HCT116 (cell line): ENCODE results near the gene NTSR1. TPM values are rescaled to one million over a fixed set of nuclear protein-coding genes. Genes with fewer than 3 reads are reported as not detected.

ENCODE experiments used
- ATAC-seq: fragments of 200-7000 bp; cut with Tn5 transposase; 2 replicates; pipeline ENCODE4 v1.9.1; 2020; ENCODE audit warnings: mild to moderate bottlenecking, moderate library complexity
- BruUV-seq: library from RNA; stranded (reverse); fragments of 400-500 nt; replicated peaks from 2 replicates; lab custom pipeline; 2021; lab: Mats Ljungman, UMichigan
- CTCF ChIA-PET: fragments of 300-600 bp; sonication (Branson Sonifier 250); formaldehyde crosslinking; loops from one replicate; lab custom pipeline; 2021; ENCODE audit warnings: antibody characterized with exemption; lab: Charles Lee
- POLR2A ChIA-PET: fragments of 300-600, 350-600 bp; sonication (Branson Sonifier 250); formaldehyde crosslinking; loops from one replicate; lab custom pipeline; 2021; ENCODE audit warnings: antibody characterized with exemption; lab: Charles Lee
- RAD21 ChIA-PET, 2 experiments: fragments of 300-600 bp; sonication (Branson Sonifier 250); formaldehyde crosslinking; loops; one replicate each; lab custom pipeline; 2023; ENCODE audit warnings: low total read pairs in 2 of 2; ENCODE audit not compliant: uncharacterized antibody in 2 of 2, unreplicated experiment in 2 of 2, low non-redundant PET in 1 of 2; lab: Charles Lee
- DNase-seq: peaks from one replicate; pipeline ENCODE4 v3.0.0-alpha.2; 2010; ENCODE audit warnings: low read depth, low spot score
- H2AFZ ChIP-seq: fragments of 200-600 bp; shearing (Covaris generic), sonication (generic); 2 replicates; pipeline ENCODE4 v1.6.1; 2017; ENCODE audit warnings: low read depth, mixed run types, mixed read lengths, antibody characterized with exemption, low read length; ENCODE audit not compliant: poor library complexity, severe bottlenecking
- H3K27ac ChIP-seq: 2 replicates; pipeline ENCODE4 v1.5.1; 2012; ENCODE audit warnings: low read depth, low read length
- H3K27me3 ChIP-seq: fragments of 200-600 bp; sonication (generic); 2 replicates; pipeline ENCODE4 v1.6.1; 2016; ENCODE audit warnings: mixed run types, low read length, mixed read lengths; ENCODE audit not compliant: insufficient read depth
- H3K36me3 ChIP-seq, 2 experiments: fragments of 200-500 bp in 1 of 2; fragments of 200-600 bp in 1 of 2; sonication (Bioruptor generic) in 1 of 2; sonication (generic) in 1 of 2; 2 replicates each; pipeline versions ENCODE4 v1.5.1 to v1.6.1; 2014 to 2016; ENCODE audit warnings: low read length in 2 of 2, inconsistent platforms in 1 of 2, mixed read lengths in 1 of 2, mixed run types in 1 of 2; ENCODE audit not compliant: insufficient read depth in 2 of 2, control insufficient read depth in 1 of 2
- H3K4me1 ChIP-seq, 2 experiments: fragments of 200-600 bp in 1 of 2; sonication (generic) in 1 of 2; 2 replicates each; pipeline versions ENCODE4 v1.5.1 to v1.6.1; 2012 to 2017; ENCODE audit warnings: low read length in 2 of 2, inconsistent platforms in 1 of 2, mild to moderate bottlenecking in 1 of 2, mixed read lengths in 1 of 2, mixed run types in 1 of 2, moderate library complexity in 1 of 2; ENCODE audit not compliant: insufficient read depth in 2 of 2, control insufficient read depth in 1 of 2
- H3K4me2 ChIP-seq: fragments of 200-600 bp; sonication (generic); 2 replicates; pipeline ENCODE4 v1.6.1; 2017; ENCODE audit warnings: mixed run types, low read length, mixed read lengths
- H3K4me3 ChIP-seq, 2 experiments: fragments of 200-600 bp in 1 of 2; sonication (generic) in 1 of 2; replicated peaks in 1 of 2; 2 replicates each; pipeline ENCODE4 v1.5.1; 2011 to 2016; ENCODE audit warnings: low read length in 2 of 2, control low read depth in 1 of 2, low read depth in 1 of 2, mild to moderate bottlenecking in 1 of 2, mixed read lengths in 1 of 2, mixed run types in 1 of 2
- H3K79me2 ChIP-seq: fragments of 200-600 bp; sonication (generic); 2 replicates; pipeline ENCODE4 v1.6.1; 2017; ENCODE audit warnings: mild to moderate bottlenecking, mixed run types, low read length, moderate library complexity, mixed read lengths; ENCODE audit not compliant: insufficient read depth
- H3K9ac ChIP-seq: fragments of 200-600 bp; sonication (generic); 2 replicates; pipeline ENCODE4 v1.6.1; 2016; ENCODE audit warnings: low read length, mixed read lengths
- H3K9me2 ChIP-seq: fragments of 200-600 bp; sonication (generic), shearing (Covaris generic); 2 replicates; pipeline ENCODE4 v1.6.1; 2017; ENCODE audit warnings: mixed run types, mild to moderate bottlenecking, moderate library complexity; ENCODE audit not compliant: insufficient read depth
- H3K9me3 ChIP-seq, 2 experiments: fragments of 200-500 bp in 1 of 2; fragments of 200-600 bp in 1 of 2; sonication (Bioruptor generic) in 1 of 2; sonication (generic) in 1 of 2; 2 replicates each; pipeline ENCODE4 v1.6.1; 2014 to 2017; ENCODE audit warnings: low read length in 2 of 2, mixed read lengths in 2 of 2, inconsistent platforms in 1 of 2, low read depth in 1 of 2, mild to moderate bottlenecking in 1 of 2, mixed run types in 1 of 2, moderate library complexity in 1 of 2; ENCODE audit not compliant: control insufficient read depth in 1 of 2, insufficient read depth in 1 of 2
- H4K20me1 ChIP-seq: fragments of 200-600 bp; sonication (generic), shearing (Covaris generic); 2 replicates; pipeline ENCODE4 v1.6.1; 2017; ENCODE audit warnings: mixed run types, mild to moderate bottlenecking, moderate library complexity; ENCODE audit not compliant: insufficient read depth
- CBX3 ChIP-seq: IDR thresholded peaks from 2 replicates; pipeline ENCODE4 v1.6.1; 2012; ENCODE audit warnings: low read depth
- EZH2 ChIP-seq: fragments of 200-600 bp; sonication (generic); IDR thresholded peaks from 2 replicates; pipeline ENCODE4 v1.6.1; 2017; ENCODE audit warnings: antibody characterized with exemption, mixed run types
- MAX ChIP-seq: IDR thresholded peaks from 2 replicates; pipeline ENCODE4 v1.6.1; 2012
- RAD21 ChIP-seq: IDR thresholded peaks from 2 replicates; pipeline ENCODE4 v1.6.1; 2012; ENCODE audit warnings: low read depth, mild to moderate bottlenecking
- REST ChIP-seq: IDR thresholded peaks from 2 replicates; pipeline ENCODE4 v1.6.1; 2012; ENCODE audit warnings: low read depth
- SIN3A ChIP-seq: IDR thresholded peaks from 2 replicates; pipeline ENCODE4 v1.6.1; 2012; ENCODE audit warnings: low read depth
- YY1 ChIP-seq: IDR thresholded peaks from 2 replicates; pipeline ENCODE4 v1.6.1; 2011; ENCODE audit warnings: low read length, low read depth, moderate library complexity, mild to moderate bottlenecking; ENCODE audit not compliant: insufficient replicate concordance; ENCODE audit errors: extremely low read depth
- intact Hi-C: fragments of 100-400 bp; cut with micrococcal nuclease; formaldehyde crosslinking; loops from 2 replicates; pipeline ENCODE4 v1.10.0; 2022
- total RNA-seq: library from RNA; stranded (reverse); gene quantifications from one replicate; pipeline ENCODE4 v1.2.1, GENCODE V29; 2021; ENCODE audit not compliant: unreplicated experiment
- TF ChIP-seq, protein P1 (sequence below): IDR thresholded peaks from 2 replicates; pipeline ENCODE4 v1.6.1; 2012

NTSR1 gene
- total RNA-seq, 1 experiment from 2014 or later = 187 TPM

DNA sequence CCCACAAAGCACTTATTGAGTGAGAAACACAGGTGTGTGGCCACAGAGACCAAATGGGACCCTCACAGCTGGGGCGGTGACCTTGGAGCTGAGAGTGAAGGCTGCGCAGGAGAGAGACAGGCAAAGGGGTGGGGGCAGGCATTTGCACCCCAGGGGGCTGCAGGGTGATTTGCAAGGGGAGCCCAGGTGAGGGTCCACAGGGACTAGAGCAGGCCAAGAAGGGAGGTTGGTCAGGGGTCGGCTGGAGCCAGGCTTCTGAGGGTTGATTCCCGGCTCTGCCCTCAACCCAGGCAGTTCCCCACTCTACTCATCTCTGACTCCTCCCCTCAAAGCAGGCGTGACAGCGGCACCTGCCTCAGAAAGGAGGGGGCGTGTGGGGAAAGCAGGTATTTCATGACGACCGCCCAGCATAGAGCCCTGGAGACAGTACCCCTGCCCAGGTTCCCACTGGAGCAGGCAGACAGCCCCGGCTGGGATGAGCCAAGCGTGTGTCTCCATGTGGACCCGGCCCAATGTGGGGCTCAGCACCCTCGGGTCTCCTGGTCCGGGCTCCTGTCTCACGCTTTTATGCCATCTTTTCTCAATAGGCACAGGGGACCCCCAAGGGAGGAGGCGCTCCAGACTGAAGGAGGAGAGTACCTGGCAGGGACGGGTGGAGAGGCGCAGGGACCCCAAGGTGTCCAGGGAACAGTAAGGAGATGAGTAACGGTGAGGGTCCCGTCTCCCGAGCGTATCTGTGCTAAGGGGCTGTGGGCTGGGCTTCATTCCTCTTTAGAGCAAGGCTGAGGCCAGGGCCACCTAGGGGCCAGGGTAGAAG, 84.5 kb downstream of the NTSR1 start:
- no peak for TF ChIP-seq CBX3
- no peak for TF ChIP-seq SIN3A
- TF ChIP-seq, protein P1, sequence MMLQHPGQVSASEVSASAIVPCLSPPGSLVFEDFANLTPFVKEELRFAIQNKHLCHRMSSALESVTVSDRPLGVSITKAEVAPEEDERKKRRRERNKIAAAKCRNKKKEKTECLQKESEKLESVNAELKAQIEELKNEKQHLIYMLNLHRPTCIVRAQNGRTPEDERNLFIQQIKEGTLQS = no peak
- TF ChIP-seq MAX = no peak
- no peak for TF ChIP-seq REST
- TF ChIP-seq RAD21 = no peak
- no peak for TF ChIP-seq EZH2
- TF ChIP-seq YY1 = no peak
- ATAC-seq = no peak
- CTCF ChIA-PET = interaction anchor here (1.2 to 2.3 kb wide), 5 partner anchors 15 to 315 kb away, joined by 3 to 10 read pairs (median 6); no protein-coding TSS in a partner anchor
- peaks cover 13% of the 10 kb centered on the region for H3K79me2 ChIP-seq
- peak overlapping the region; percentile 45 to 61 for H3K4me3 ChIP-seq
- intact Hi-C loops = loop anchor here (5.0 kb wide), 1 partner anchor 291 kb away; no protein-coding TSS in a partner anchor
- H3K4me2 ChIP-seq = peak overlapping the region; percentile 98
- H3K27ac ChIP-seq = peak overlapping the region; percentile 74
- POLR2A ChIA-PET = interaction anchor here (1.4 to 1.5 kb wide), 3 partner anchors 14 to 59 kb away, joined by 5 to 9 read pairs (median 6); no protein-coding TSS in a partner anchor
- no peaks in the 10 kb centered on the region for H3K9me2 ChIP-seq
- no peak overlapping the region for H2AFZ ChIP-seq
- peaks cover 23 to 64% of the 10 kb centered on the region in 2 experiments for H3K4me1 ChIP-seq
- RAD21 ChIA-PET = no interaction called here
- no peaks in the 10 kb centered on the region for H4K20me1 ChIP-seq
- no peaks in the 10 kb centered on the region for H3K27me3 ChIP-seq
- H3K9ac ChIP-seq = peak overlapping the region; percentile 72
- no peaks in the 10 kb centered on the region for H3K9me3 ChIP-seq
- peaks cover 0 to 8% of the 10 kb centered on the region in 2 experiments; a peak in 1 of 4 replicates for H3K36me3 ChIP-seq
- BruUV-seq = no TSS peak
- DNase-seq = no peak
